ENCODE data around the gene THOC5.

THOC5 gene

GRCh38 chr22:29536411-29536810 is 17.1 kb downstream of the THOC5 start:
- Histone ChIP-seq H3K36me3 (peaks cover 95% of the 10 kb centered on the region), H3K27me3 (no peaks in the 10 kb centered on the region), H3K4me3 (ENCODE audit: low read depth in 1 of 2, low read length in 1 of 2) (no peak overlapping the region), H3K27ac (no peak overlapping the region), H3K4me1 (ENCODE audit: control insufficient read depth in 1 of 2, insufficient read depth in 1 of 2, low read depth in 1 of 2, low read length in 1 of 2) (peaks cover 11 to 16% of the 10 kb centered on the region in 2 experiments), H3K9me3 (no peaks in the 10 kb centered on the region)
- no peak for TF ChIP-seq CTCF (IDR thresholded peaks at IDR 0.05)

- Histone ChIP-seq H3K4me1 (ENCODE audit: control insufficient read depth in 1 of 2, insufficient read depth in 1 of 2, low read depth in 1 of 2, low read length in 1 of 2) (no peaks in the 10 kb centered on the region), H3K27me3 (no peaks in the 10 kb centered on the region), H3K4me3 (ENCODE audit: low read depth in 1 of 2, low read length in 1 of 2) (no peak overlapping the region), H3K9me3 (no peaks in the 10 kb centered on the region), H3K27ac (no peak overlapping the region), H3K36me3 (peaks cover 100% of the 10 kb centered on the region)
- no peak for TF ChIP-seq CTCF (IDR thresholded peaks at IDR 0.05)
Measured at GRCh38 chr22:29531419-29531818, 22.1 kb downstream of the THOC5 start.

- TF ChIP-seq CTCF (IDR thresholded peaks at IDR 0.05), result no peak
- H3K9me3 ChIP-seq, result no peaks in the 10 kb centered on the region
- peaks cover 100% of the 10 kb centered on the region for H3K36me3 ChIP-seq
- H3K27me3 ChIP-seq, result no peaks in the 10 kb centered on the region
- H3K27ac ChIP-seq, result no peak overlapping the region
- no peak overlapping the region for H3K4me3 ChIP-seq (ENCODE audit: low read depth in 1 of 2, low read length in 1 of 2)
- H3K4me1 ChIP-seq (ENCODE audit: control insufficient read depth in 1 of 2, insufficient read depth in 1 of 2, low read depth in 1 of 2, low read length in 1 of 2), result no peaks in the 10 kb centered on the region
Measured at GRCh38 chr22:29530716-29531115, 22.8 kb downstream of the THOC5 start.

GRCh38 chr22:29528144-29528543 is 25.4 kb downstream of the THOC5 start:
- Histone ChIP-seq H3K36me3 (peaks cover 100% of the 10 kb centered on the region), H3K27me3 (no peaks in the 10 kb centered on the region), H3K9me3 (no peaks in the 10 kb centered on the region), H3K4me3 (ENCODE audit: low read depth in 1 of 2, low read length in 1 of 2) (no peak overlapping the region), H3K4me1 (ENCODE audit: control insufficient read depth in 1 of 2, insufficient read depth in 1 of 2, low read depth in 1 of 2, low read length in 1 of 2) (no peaks in the 10 kb centered on the region), H3K27ac (no peak overlapping the region)
- no peak for TF ChIP-seq CTCF (IDR thresholded peaks at IDR 0.05)

- Histone ChIP-seq H3K36me3 (peaks cover 97% of the 10 kb centered on the region), H3K27ac (no peak overlapping the region), H3K27me3 (no peaks in the 10 kb centered on the region), H3K9me3 (no peaks in the 10 kb centered on the region), H3K4me3 (ENCODE audit: low read depth in 1 of 2, low read length in 1 of 2) (no peak overlapping the region), H3K4me1 (ENCODE audit: control insufficient read depth in 1 of 2, insufficient read depth in 1 of 2, low read depth in 1 of 2, low read length in 1 of 2) (no peaks in the 10 kb centered on the region)
- no peak for TF ChIP-seq CTCF (IDR thresholded peaks at IDR 0.05)
Measured at GRCh38 chr22:29524442-29525191, 28.9 kb downstream of the THOC5 start.

Data from neutrophil (primary cell).